22Rv1 (cell line): Measurements from ENCODE around the gene ATG4B.

Source experiments
- CTCF ChIP-seq: fragments of 450-650 bp; IDR thresholded peaks from 2 replicates; pipeline ENCODE4 v1.5.1; 2017; ENCODE audit warnings: mild to moderate bottlenecking
- ZFX ChIP-seq: fragments of 450-650 bp; IDR thresholded peaks from 2 replicates; pipeline ENCODE4 v1.6.1; 2017; ENCODE audit warnings: antibody characterized with exemption, borderline replicate concordance

- peak; percentile 40 for TF ChIP-seq CTCF
- no peak for TF ChIP-seq ZFX
Measured at GRCh38 chr2:241595600-241596140, 41.8 kb upstream of the ATG4B start.
